ENCODE results near the gene NEK2.
"Not testable (repeated sequence)": the region's sequence is repeated elsewhere in the genome, so short reads cannot be mapped to it uniquely, and the experiment has no call there.

NEK2 gene

DNA sequence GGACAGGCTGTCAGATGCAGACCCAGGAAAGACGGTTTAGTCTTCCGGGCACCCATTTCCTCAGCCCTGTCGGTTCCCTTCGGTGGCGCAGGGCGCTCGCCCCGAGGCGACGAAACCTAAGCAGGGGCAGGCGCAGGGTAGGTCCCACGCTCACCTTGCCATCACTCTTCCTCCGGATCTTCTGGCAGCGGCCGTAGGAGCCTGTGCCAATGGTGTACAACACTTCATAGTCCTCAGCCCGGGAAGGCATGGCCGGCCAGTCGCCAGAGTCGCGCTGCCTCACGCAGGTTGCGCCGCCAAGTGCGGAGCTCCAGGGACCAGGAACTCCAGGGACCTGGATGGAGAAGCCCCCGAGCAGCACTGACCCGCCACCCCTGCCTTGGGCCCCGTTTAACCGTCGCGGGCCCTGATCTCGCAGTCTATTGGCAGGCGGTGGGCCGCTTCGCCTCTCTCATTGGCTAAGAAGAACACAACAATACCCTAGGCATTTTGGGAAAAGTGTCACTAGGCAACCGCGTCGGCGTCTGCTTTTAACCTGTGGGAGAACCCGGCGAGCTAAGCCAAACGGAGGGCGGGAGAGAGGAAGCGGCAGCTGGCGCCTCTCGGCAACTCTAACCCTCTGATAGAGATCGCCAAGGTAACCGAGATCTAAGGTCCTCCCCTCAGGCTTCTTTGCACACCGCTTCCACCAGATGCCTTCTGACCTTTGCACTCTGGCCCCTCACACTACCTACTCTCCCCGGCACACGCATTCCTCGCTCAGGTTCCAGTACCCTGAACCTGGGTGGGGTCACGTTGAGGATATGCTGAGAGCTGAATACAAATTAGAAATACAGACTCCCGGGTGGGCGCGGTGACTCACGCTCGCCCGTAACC, at the start of gene NEK2:
Gene NEK2 (minus strand): TSS at position 392 of the 876 bp plus-strand sequence. CDS start 142 bp downstream, at position 250.
- DNase-seq, result peak; percentile 89

GRCh38 chr1:211724687-211725196, 49.3 kb upstream of the NEK2 start:
- no peak for DNase-seq

DNA sequence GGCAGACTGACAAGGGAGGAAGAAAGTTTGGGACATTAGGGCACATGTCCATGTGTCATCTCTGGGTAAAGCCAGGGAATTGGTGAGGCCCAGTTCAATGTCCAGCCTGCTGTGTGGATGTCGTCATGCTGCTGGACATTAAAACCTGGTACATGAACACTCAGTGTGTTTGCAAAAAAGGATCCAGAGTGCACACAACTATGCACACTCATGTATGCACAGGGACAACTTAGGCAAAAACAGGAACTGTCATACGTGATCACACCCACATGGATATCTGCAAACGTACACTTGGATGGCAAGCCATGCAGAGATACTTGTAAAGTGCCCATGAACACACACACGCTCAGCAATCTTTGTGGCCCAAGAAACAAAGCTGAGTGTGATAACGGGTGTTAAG, 47.9 kb upstream of the NEK2 start:
- DNase-seq, result no peak

DNA sequence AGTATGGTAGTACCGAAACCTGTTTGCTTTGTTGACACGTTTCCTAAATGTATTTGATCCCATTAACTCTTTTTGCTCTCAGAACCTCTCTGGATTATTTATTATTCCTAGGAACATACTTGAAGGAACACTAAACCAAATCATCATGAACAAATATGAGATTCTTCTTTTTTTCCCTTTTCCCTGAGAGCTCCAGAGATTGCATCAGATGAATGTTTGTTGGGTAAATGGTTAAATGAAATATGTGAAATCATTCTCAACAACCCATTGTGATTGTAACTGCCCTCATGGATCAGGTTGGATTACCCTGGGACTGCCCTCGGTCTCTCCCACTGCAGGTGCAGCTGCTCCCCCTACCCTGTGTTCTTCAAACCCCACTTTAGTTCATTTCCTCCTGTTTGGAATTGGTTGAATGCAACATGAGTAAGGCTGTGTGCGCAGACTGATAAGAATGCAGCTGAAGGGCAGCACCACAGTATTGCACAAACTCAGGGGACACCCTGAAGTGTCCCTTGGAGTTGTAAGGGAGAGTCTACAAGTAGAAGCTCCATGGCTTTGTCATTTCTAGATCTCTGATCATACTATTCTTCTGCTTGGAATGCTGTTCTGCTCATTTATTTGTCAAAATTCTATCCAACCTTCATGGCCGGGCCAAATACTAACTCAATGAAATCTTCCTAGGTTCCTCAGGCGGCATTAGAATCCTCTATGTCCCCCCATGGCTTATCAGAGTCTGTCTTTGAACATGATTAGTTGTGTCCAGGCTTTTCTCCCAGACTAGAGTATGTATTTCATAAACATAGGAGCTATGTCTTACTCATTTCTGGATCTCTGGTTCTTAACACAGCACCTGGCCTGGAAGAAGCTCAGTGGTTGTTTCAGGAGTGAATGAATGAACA, 47.1 kb upstream of the NEK2 start:
- no peak for DNase-seq

GRCh38 chr1:211716555-211716954, 41.1 kb upstream of the NEK2 start:
- DNase-seq, result not testable (repeated sequence)

- no peak for DNase-seq
Measured at GRCh38 chr1:211715971-211716370, 40.5 kb upstream of the NEK2 start.

DNA sequence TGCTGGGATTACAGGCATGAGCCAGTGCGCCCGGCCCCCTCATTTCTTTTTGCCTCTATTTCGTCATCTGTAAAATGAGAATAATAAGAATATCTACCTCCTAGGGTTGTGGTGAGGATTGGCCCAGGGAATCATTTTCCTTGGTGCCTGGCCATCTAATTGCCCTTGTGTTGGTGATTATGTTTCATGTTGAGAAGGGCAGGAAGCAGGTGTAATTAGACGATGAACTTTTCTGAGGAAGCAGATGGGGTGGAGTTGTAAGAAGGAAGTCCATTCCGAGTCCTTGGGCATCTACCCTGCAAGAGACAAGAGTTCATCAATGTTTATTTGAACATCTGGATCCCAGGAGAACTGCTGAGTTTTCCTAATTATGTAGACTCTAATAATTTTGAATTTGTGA, 38.7 kb upstream of the NEK2 start:
- no peak for DNase-seq

DNA sequence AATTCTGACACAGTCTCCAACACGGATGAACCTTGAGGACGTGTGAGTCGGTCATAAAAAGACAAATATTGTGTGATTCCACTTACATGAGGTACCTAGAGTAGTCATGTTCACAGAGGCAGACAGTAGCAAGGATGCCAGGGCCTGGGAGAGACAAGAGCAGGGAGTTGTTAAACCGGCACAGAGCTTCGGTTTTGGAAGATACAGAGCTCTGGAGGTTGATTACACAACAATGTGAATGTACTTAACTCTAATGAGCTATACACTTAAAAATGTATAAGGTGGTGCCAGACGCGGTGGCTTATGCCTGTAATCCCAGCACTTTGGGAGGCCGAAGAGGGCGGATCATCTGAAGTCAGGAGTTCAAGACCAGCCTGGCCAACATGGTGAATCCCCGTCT, 37.8 kb upstream of the NEK2 start:
- no peak for DNase-seq

DNA sequence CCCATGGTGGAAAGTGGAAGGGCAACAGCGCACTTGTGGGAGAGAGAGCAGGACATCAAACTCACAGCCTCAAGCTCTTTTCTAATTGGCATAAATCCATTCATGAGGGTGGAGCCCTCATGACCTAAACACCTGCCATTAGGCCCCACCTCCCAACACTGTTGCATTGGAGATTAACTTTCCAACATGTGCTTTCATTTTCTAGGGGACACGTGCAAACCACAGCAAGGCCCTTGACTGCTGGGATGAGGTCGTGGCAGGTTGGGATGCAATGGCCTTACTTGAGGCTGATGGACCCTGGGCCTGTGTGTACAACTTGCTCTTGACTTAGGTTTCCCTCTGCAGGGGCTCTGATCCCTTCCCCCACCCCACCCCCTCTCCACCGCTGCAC, 35.9 kb upstream of the NEK2 start:
- no peak for DNase-seq

DNA sequence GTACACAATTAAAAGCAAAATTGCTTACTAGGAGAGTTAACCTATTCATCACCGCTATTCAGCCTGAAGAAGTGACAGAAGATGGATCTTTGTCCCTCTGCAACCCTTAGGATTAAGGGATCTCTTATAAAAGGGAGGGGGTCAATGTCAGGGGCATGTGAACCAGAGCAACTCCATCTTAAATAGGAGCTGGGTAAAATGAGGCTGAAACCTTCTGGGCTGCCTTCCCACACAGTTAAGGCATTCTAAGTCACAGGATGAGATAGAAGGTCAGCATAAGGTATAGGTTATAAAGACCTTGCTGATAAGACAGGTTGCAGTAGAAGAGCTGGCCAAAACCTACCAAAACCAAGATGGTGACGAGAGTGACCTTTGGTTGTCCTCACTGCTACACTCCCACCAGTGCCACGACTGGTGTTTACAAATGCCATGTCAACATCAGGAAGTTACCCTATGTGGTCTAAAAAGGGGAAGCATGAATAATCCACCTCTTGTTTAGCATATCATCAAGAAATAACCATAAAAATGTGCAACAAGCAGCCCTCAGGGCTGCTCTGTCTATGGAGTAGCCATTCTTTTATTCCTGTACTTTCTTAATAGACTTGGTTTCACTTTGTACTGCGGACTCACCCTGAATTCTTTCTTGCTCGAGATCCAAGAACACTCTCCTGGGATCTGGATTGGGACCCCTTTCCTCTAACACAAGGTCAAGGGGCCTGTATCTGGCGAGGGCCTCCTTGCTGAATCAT, 35.3 kb upstream of the NEK2 start:
- no peak for DNase-seq

- DNase-seq, result no peak
Measured at GRCh38 chr1:211708926-211709325, 33.5 kb upstream of the NEK2 start.

DNA sequence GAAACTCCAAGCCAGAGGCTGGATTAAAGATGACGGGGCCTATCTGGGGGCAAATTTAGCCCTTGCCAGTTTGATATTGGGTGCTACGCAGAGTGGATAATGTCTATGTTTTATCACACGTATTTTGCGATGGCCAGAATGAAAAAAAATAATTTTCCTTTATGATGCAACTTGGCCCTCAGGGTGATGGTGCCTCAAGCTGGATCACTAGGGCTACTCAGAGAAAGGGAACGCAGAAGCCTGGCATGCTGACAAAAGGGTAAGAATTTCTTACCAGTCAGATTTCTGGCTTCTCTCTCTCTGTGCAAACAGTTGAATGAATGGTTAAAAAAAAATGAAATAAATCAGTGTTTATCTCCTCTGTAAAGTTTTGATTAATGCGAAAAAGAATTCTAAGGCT, 32.6 kb upstream of the NEK2 start:
- no peak for DNase-seq

DNA sequence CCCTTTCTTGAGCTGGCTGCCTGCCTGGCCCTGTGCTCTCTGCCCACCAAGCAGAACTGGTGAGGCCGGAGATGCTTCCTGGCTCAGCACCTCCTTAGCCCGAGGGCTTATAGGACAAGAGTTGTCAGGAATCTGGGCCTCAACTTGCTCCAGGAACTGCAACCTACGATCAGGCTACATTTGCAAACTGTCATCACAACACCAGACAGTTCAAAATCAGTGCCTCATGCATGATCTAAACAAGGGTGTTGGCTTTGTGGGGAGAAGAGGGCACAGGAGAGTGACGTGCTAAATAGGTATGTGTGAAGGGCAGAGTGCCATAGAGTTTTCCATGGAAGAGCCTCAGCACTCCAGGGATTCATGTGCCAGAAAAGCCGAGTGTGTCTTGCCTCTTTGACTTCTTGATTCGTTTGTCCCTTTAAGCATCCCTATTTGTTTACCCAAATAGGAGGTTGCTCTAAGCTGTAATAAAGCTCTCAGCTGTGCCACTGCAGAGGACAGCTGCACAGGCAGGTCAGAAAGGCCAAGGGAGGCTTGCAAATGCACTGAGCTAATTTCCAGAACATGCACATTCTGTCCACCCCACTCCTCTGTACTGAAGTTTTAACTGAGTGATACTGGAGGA, 30.2 kb upstream of the NEK2 start:
- DNase-seq, result no peak

- no peak for DNase-seq
Measured at GRCh38 chr1:211704543-211704942, 29.1 kb upstream of the NEK2 start.

DNA sequence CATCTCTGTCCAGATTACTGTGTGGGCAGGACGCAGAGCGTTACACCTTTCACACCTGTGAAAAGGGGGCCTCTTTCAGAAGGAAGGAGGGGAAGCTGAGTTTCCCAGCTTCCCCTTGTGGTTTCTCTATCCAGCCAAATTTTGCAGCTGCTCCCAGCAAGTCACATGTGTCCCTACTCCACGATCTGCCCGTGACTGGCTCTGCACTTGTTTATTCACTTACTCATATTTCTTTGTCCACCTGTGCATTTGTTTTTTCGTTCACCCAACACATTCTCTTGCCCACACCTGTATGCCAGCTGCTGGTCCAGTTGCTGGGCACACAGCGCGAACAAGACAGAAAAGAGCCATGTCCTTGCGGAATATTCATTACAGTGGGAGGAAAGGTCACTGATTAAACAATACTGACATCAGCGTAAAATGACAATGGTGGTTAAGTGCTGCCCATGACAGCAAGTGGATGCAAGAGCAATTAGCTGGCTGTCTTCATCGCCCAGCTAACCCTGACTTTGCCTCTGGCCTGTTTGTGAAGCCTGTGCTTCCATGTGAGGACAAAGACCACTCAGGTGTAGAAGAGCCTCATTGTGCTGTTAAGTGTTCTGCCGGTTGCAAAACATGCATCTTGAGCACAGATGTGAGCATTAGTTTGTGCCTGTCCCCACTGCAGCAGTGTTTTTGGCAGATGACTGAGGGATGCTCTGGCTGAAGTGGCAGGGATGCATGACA, 28.6 kb upstream of the NEK2 start:
- DNase-seq, result no peak

DNA sequence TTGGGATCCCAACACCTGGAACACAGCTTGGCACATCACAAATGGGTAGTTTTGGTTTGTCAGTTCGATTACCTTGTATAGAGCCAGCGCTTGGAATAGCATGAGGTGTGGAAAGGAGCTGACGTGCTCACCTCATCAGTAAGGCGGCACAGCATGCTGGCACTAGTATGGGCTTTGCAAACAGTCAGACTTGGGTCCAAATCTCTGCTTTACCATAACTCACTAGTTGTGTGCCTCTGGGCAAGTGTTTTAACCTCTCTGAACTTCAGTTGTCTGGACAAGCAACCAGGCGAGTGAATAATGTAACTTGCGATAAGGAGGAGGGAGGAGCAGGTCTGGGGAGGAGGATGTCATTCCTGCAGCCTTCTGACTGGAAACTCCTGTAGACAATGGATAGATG, 26.3 kb upstream of the NEK2 start:
- DNase-seq, result no peak

- no peak for DNase-seq
Measured at GRCh38 chr1:211699059-211699458, 23.6 kb upstream of the NEK2 start.

DNA sequence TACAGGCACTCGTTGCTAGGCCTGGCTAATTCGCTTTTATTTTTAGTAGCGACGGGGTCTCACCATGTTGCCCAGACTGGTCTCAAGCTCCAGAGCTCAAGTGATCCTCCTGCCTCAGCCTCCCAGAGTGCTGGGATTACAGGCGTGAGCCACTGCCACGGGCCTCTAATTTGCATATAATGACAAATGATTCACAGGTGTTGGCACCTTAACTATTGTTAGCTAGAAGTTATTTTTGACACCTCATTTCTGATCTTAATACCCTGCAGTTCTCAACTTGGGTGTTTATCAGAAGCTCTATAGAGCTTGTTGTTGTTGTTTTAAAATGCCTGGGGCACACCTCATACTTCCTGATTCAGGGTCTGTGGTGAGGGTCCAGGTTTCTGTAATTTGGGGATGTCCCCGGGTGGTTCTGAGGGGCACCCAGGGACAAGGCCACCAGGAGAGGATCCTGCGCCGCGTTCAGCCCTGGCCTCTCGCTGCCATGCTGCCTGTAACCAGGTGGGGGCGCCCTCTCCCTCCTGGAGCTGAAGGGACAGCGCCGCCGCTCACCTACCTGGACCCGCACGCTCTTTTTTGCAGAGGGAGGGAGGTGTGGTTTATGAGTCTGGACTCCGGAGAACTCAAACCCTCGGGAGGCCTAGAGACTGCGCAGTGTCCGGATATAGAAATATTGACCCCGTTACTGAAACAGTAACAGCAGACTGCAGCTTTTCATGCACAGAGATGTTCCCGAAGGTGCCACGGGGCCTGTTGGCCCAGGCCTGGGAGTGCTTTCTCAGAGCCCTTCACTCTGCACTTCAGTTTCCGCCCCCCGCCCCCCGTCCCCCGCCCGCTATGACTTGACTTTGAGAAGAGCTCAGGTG, 23.0 kb upstream of the NEK2 start:
- DNase-seq, result peak; percentile 98

DNA sequence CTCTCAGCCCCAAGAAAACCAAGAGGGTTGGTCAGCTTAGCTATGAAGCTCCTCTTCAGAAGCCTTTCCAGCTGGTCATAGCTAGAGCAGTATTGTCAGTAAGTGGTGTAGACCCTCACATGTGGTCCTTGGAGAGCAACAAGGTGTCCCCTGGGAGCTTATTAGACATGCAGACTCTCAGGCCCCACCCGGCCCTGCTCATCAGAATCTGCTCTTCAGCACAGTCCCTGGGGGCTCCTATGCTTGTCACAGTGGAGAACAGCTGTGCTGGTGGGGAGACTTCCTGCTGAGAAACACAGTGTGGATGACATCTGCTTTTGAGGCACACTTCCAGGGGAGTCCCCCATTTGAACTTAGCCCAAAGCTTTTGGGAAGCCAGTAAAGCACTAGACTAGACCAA, 21.9 kb upstream of the NEK2 start:
- DNase-seq, result no peak

- no peak for DNase-seq
Measured at GRCh38 chr1:211695135-211695816, 19.9 kb upstream of the NEK2 start.

Measured in activated CD8-positive, alpha-beta memory T cell treated with anti-CD3 and anti-CD28 coated beads, Interleukin-2, amount 50 U/mL, for 48 hours (primary cell).